ENCODE measurements around the gene MAGEB3.

Gene MAGEB3

GRCh38 chrX:30280428-30280827 lies 50.0 kb downstream of the MAGEB3 start:
- no peak for DNase-seq (ENCODE audit: low read depth)

- DNase-seq (ENCODE audit: low read depth) = no peak
Observed at GRCh38 chrX:30282527-30282926, 52.1 kb downstream of the MAGEB3 start.

GRCh38 chrX:30283456-30284200 lies 53.2 kb downstream of the MAGEB3 start:
- peak; percentile 62 for DNase-seq (ENCODE audit: low read depth)
